Activated T-helper 1 cell treated with anti-CD3 and anti-CD28 coated beads, Interleukin-2, amount 50 U/mL, for 16 hours (primary cell): ENCODE data around the gene CCDC88A.
"Not testable (repeated sequence)": the region's sequence is repeated elsewhere in the genome, so short reads cannot be mapped to it uniquely, and the experiment has no call there.

Experiments used
- DNase-seq, 2 donors: peaks; one replicate each; pipeline ENCODE4 v3.0.0-alpha.2; 2020; ENCODE audit warnings: low read depth in 1 of 2, low spot score in 1 of 2

CCDC88A gene

DNA sequence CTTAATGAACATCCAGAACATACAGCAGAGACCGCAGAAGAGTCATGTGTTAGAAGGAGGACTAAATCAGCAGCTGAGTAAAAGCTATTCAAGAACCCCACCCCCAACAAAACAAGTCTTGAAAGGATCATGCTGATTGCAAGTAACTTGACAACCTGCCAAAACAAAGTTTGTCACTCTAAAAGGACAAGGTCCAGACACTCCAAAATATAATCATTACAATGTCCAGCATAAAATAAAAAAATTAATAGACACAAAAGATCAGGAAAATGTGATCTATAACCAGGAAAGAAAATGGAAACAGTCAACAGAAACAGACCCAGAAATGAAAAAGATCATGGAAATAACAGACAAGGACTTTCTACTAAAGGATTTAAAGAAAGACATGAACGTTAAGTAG is 28.5 kb downstream of the CCDC88A start:
- no peak for DNase-seq

DNA sequence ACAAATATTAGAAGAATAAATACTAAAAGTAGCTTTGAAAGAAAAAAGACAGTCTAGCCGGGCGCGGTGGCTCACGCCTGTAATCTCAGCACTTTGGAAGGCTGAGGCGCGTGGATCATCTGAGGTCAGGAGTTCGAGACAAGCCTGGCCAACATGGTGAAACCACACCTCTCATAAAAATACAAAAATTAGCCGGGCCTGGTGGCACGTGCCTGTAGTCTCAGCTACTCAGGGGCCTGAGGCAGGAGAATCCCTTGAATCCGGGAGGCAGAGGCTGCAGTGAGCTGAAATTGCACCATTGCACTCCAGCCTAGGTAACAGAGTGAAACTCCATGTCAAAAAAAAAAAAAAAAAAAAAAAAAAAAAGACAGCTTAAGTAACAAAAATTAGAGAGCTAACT is 34.1 kb downstream of the CCDC88A start:
- DNase-seq = not testable (repeated sequence)

DNA sequence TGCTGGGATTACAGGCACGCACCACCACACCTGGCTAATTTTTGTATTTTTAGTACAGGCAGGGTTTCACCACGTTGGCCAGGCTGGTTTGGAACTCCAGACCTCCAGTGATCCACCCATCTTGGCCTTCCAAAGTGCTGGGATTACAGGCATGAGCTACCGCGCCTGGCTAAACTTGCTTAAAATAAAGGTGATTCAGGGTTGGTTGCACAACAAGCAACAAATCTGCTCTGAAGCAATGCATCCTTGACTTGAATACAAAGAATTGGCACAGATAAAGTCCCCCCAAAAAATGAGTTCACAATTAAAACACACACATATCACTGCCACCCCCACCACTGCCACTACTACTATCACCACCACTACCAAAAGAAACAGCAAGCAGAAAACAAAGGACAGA is 34.9 kb downstream of the CCDC88A start:
- no peak for DNase-seq

DNA sequence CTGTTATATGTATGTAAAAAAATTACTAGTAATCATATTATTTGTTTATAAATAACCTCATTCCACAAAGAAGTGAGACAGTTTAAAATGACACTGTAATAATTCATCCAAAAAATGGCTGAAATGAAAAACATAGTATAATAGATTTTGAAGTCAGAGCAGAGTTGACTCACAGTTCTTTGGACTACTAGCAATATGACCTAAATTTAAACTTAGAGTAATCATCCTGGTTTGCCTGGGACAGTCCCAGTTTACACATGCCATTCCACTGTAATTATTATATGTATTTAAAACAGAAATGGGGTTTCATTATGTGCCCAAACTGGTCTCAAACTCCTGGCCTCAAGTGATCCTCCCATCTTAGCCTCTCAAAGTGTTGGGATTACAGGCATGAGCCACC is 48.3 kb downstream of the CCDC88A start:
- DNase-seq = no peak

DNA sequence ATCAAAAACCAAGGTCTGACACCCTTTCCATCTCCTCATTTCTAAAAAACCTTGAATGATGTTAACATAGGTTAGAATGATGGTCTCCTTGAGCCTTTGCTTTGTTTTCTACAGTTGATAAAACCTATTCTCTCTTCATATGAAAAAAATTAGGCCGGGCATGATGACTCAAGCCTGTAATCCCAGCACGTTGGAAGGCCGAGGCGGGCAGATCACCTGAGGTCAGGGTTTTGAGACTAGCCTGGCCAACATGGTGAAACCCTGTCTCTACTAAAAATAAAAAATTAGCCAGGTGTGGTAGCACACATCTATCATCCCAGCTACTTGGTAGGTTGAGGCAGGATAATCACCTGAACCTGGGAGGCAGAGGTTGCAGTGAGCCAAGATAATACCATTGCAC is 49.4 kb downstream of the CCDC88A start:
- no peak for DNase-seq

DNA sequence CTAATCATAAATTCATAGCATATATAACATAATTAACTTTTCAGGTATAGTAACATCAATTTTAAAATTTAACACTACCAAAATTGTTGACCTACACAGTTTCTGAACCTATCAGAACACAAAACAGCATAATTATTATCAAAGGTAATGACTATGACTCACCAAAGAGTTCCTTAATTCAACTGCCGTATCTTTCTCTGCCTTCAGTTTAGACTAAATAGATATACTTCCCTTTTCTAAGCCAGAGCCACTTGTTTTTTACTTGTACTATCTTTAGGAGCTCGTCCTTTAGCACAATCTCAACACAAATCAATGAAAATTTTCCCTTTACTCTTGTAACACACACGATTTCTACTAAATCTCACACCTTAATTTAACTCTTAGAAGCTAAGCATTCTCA is 54.4 kb downstream of the CCDC88A start:
- DNase-seq = no peak

DNA sequence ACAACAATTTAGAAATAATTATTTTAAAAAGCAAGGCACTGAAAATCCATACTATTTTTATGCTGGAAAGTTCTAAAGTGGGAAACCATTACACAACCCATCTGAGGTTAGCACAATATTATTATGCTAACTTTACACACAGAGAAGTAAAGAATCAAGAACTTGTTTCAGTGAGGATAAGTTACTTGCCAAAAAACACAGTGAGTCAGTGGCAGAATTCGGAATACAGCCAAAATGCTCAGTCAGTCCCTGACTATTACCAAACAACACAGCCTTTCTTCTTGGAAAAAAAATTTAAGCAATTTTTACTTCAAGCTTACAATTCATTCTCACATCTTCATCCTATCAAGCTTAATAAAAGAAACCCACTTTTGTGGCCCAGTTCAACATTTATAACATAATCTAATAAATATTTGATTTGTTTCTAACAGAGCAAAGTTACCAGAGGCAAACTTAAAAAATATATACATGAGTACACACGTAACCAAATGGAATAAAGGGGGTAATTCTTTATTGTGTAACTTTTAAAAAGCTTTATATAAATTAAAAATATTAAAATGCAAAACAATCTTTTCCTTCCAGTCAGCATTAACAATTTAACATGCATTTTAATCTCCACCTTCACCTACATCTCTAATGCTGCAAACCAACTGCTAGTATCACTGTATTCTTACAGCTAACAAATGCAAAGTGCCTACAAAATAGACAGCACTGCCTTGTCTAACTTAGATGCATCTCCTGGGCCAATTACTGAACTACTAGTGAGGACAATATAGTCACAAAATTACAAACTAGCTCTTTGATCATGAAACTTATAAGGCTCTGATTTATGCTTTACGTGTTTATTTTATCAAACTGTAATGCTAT is 55.2 kb downstream of the CCDC88A start:
- DNase-seq = no peak

DNA sequence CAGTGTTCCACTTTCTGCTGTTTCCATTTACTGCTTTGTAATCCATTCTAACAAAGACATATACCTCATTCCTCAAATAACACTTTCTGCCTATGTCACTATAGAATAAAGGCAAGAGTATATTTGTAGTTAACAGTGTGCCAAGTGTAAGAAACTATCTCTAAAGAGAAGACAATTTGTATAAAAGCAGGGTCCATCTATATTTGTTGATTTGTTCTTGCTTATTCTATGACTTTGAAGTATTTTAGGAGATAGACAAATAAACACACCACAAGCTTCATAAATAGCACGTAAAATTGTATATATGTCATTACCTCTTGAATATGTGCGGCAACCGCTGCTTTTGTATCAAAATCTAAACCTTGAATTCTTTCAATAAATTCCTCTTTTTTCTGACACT is 56.0 kb downstream of the CCDC88A start:
- no peak for DNase-seq

DNA sequence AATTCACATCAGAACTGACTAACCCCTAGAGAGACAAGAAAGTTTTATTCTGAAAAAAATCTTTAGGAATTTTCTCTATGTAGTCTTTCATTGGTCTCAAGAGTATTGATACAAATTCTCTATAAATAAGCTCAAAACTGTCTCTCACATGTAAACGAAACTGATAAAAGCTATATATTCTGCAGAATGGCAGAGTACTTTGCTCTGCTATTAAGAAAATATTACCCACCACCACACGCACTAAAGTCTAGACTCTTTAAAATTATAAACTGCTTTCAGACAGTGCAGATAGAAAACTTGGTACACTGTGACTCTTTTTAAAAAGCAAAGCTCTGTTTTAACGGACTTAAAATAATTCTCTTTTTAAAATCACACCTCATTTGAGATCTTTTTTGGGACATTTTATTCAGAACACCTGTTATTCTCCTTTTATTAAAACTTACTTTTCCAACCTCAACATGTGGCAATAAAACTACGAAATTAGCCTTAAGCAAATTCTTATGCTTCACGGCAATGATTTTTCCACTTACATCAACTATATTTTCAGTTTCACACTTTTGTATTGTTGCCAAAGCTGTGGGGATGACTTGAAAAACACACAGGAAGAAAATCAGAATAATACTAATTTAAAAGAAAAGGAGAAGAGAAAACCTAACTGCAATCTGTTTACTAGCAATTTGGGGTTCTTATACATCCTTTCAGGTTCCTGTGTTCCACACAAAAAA is 58.0 kb downstream of the CCDC88A start:
- DNase-seq = no peak

DNA sequence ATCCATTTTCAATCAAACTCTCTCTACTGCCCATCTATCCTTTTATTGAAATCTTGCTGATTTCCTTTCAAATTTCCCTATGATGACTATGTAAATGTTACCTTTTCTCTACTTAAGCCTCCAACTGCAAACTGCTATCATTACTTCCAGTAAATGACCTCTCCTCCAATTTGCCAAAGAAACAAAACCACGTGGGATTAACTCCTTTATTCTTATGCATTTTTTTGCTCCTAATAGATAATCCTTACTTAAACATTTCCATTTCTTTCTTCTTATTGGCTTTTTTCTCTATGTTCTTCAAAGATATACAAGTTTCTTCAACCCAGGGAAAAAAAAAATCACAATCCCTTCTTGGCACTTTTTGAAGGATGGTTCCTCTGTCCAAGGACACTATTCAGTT is 61.2 kb downstream of the CCDC88A start:
- no peak for DNase-seq

DNA sequence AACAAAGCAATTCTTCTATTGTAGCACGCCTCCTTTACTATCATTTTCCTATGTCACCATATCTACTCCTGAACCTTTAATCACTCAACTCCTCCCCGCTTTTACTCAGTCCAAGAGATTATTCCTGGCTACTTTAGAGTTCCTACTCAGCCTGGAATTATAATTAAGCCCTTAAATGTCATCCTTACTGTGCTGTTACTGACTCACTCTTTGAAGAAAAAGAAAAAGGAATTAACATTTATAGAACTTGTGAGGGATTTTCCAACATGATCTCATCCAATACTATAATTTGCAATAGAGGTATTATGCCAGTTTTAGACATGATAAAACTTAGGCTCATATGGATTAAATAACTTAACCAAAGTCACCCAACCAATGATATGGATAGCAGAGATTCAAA is 61.7 kb downstream of the CCDC88A start:
- DNase-seq = no peak

DNA sequence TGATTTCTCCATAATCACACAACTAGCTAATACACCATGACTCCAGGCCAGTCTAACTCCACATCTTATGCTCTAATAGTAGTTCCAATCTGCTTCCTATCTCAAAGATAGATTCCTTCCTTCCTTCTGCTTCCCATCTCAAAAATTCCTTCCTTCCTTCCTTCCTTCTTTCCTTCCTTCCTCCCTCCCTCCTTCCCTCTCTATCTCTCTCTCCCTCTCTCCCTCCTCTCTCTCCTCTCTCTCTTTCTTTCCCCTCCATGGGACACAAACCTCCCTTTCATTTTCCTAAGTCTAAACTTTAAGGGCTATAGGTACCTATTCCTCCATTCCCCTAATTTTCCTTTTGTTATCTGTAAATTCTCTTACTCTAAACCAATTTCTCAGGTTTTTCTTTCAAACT is 62.5 kb downstream of the CCDC88A start:
- DNase-seq = no peak

DNA sequence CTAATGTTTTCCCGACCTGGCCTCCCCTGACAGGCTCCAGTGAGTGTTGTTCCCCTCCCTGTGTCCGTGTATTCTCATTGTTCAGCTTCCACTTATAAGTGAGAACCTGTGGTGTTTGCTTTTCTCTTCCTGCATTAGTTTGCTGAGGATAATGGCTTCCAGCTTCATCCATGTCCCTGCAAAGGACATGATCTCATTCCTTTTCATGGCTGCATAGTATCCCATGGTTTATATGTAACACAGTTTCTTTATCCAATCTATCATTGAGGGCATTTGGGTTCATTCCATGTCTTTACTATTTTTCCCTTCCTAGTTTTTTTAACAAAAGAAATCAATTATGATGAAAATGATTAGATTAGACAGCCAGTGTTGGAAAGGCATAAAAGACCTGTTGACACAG is 63.5 kb downstream of the CCDC88A start:
- not testable (repeated sequence) for DNase-seq

DNA sequence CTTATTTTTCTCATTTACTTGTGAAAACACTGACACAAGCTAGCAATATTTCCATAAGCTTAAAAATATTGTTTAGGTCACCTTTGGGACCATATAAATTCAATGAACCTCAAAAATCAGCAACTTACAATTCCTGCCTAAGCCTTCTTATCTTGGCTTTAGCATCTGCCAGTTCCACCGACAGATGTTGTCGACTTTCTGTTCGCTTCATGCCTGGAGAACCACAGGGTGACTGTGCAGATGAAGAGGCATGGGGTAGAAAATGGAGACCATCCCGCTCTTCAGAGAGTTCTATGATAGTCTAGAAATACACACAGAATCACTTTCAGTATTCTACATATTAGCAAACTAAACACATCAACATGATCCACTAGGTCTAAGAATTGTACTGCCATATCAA is 64.2 kb downstream of the CCDC88A start:
- DNase-seq = no peak

DNA sequence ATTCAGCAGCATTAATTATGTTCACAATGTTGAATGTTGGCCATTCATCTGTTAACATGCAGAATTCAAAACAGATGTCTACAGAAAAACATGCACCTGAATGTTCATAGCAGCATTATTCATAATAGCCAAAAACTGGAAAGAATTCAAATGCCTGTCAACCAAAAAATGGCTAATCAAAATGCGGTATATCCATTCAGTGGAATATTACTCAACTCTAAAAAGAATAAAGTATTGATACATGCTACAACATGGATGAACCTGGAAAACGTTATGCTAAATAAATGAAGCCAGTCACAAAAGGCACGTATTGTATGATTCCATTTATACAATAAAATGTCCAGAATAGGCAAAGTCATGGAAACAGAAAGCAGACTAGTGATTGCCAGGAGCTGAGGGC is 68.0 kb downstream of the CCDC88A start:
- no peak for DNase-seq

DNA sequence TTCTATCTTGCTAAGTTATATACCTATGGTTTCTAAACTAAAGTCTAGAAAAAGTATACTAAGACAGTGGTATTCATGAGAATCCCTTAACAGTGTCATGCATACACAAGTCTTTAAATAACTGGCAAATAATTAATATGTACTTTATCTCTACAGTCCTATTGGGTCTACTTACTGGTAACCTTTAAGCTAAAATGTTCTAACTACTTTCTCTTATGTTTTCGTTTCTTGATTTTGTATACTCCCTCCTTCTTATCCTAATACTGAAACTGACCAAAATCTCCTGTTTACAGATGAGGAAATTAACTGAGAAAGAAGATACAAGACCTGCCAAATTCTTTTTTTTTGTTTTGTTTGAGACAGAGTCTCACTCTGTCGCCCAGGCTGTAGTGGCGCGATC is 74.6 kb downstream of the CCDC88A start:
- no peak for DNase-seq

DNA sequence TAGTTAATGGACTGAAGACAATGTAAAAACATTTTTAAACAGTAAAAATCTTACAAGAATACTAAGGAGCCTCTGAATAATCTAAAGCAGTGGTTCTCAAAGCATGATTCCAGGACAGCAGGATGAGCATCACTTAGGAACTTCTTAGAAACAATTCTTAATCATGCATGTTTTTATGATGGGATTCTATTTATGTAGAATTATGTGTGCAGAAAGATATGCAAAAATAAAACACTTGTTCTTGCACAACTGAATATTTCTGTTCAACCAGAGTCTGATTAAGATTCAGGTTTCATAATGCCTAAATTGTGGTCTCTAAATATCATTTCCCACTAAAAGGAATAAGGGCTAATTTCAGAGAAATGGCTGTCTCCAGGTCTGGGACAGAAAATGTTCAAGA is 81.4 kb downstream of the CCDC88A start:
- no peak for DNase-seq

DNA sequence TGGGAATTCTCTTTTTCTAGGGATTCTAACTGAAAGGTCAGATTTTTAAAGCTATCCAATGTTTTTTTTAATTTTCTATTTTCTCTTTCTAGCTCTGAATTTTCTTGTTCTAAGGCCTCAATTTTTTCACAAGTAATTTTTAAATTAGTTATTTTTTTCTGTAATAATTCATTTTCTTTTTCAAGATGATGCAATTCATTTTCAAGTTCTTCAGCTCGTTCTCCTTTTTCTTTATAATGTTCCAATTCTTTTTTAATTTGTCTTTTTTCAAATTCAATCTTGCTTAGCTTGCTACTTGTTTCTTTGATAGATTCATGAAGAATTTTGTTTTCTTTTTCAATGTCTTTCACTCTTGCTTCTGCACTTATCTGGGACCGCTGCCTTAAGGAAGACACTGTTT is 84.9 kb downstream of the CCDC88A start:
- no peak for DNase-seq

DNA sequence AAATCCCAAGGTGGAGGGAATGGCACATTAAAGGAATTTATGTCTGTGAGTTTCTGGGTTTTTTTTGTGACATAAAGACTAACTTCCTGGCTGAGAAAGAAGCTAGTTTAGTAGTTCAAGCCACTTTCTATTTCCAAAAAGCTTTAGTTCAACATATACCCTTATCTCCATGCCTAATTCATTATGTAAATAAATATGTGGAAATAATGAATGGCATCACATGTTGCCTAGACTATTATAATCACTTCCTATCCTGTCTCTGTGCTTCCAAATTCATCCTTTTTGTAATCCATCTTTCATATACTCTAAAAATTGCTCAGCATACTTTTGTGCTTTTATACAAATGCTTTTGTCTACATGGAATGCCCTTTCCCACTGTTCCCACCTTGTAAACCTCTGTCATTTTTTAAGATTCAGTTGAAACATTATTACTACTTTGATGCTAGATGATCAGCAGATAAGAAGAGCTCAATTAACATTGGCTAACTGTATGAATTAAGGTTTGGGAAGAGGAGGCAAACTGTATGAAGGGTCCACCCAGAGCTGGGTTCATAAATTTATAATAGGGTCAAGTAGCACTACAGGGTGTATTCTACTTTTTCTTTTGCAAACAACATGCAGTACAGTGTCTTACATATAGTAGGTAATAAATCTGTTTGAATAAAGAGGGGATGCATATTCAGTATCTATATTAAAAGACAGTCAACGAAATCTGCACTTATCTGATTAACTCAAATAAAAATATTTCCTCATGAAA is 88.9 kb downstream of the CCDC88A start:
- no peak for DNase-seq

DNA sequence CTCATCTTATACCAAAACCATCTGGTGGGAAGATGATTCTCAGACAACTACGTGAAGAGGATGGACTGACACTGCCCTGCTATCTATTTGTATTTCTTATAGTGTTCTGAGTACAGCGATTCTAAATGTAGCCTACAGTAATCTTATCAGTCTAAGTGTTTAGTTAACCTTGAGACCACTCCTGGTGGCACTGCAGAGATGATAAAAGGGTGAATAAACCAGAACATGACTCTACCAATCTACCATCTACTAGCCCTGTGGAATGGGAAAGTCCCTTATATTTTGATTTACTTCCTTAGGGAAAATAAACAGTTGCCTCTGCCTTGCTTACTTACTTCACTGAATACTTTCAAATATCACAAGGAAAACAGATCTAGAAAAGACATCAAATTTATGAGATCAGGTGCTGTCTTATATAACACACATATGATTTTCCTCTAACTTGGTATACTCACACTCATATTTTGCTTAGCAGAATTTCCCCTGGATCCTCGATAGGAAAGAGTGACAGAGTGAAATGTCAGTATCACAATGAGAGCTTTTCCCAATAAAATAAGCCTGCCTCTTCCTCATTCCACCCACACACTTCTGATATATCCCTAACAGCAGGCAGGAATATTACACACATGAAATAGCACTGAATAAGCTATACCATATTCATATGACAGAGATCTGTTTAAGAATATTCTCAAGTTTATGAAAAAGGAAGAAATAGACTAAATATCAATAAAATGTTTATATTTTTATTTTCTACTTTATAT is 92.0 kb downstream of the CCDC88A start:
- no peak for DNase-seq

DNA sequence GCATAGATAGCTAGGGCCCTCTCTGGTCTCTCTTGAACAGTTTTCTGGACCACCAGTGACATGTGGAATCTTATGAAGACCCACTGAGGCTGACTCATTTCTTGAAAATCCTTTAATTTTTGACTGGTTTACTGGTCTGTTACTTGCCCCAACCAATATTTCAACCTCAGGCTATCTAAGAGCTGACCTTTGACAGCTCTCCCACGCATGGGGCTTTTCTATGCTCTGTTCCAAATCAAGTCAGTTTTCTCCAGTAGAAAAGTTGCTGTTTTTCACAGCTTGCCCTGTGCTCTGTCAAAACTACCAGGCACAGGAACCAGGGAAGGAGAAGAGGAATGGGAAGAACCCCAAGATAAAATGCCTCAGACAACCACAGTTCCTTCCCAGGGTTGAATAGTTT is 104.7 kb downstream of the CCDC88A start:
- no peak for DNase-seq
